ENCODE measurements around the gene MMAA.
A peak's percentile ranks its signal among the peaks of the same experiment; 100 is the strongest.
"Not testable (repeated sequence)": the region's sequence is repeated elsewhere in the genome, so short reads cannot be mapped to it uniquely, and the experiment has no call there.

The MMAA gene

GRCh38 chr4:145635630-145636029 is 16.4 kb downstream of the MMAA start:
- DNase-seq: no peak

GRCh38 chr4:145639186-145639698 is 20.1 kb downstream of the MMAA start:
- DNase-seq: no peak

GRCh38 chr4:145640236-145640635 is 21.1 kb downstream of the MMAA start:
- DNase-seq: not testable (repeated sequence)

- no peak for DNase-seq
Observed at GRCh38 chr4:145643295-145643694, 24.1 kb downstream of the MMAA start.

GRCh38 chr4:145644699-145645098 is 25.5 kb downstream of the MMAA start:
- no peak for DNase-seq

GRCh38 chr4:145656156-145656555 is 37.0 kb downstream of the MMAA start:
- no peak for DNase-seq

- DNase-seq: no peak
Observed at GRCh38 chr4:145660064-145660463, 40.9 kb downstream of the MMAA start.

GRCh38 chr4:145663194-145663593 is 44.0 kb downstream of the MMAA start:
- no peak for DNase-seq

- no peak for DNase-seq
Observed at GRCh38 chr4:145665773-145666172, 46.6 kb downstream of the MMAA start.

GRCh38 chr4:145670422-145670821 is 51.2 kb downstream of the MMAA start:
- DNase-seq: no peak

- peak; percentile 13 for DNase-seq
Observed at GRCh38 chr4:145679520-145679919, 60.3 kb downstream of the MMAA start.

GRCh38 chr4:145679991-145680455 is 60.8 kb downstream of the MMAA start, which contains the start of gene C4orf51:
Gene C4orf51, plus strand, starts transcription at chr4:145680146. Its CDS starts 58 bp downstream, at chr4:145680204.
- no peak for DNase-seq

GRCh38 chr4:145680902-145681301 is 61.7 kb downstream of the MMAA start:
- DNase-seq: no peak

- DNase-seq: no peak
Observed at GRCh38 chr4:145681518-145681917, 62.3 kb downstream of the MMAA start.

- DNase-seq: no peak
Observed at GRCh38 chr4:145681956-145682355, 62.8 kb downstream of the MMAA start.

- no peak for DNase-seq
Observed at GRCh38 chr4:145686991-145687390, 67.8 kb downstream of the MMAA start.

GRCh38 chr4:145690610-145691009 is 71.4 kb downstream of the MMAA start:
- DNase-seq: no peak

- not testable (repeated sequence) for DNase-seq
Observed at GRCh38 chr4:145691416-145691815, 72.2 kb downstream of the MMAA start.

- peak; percentile 35 for DNase-seq
Observed at GRCh38 chr4:145694929-145695328, 75.7 kb downstream of the MMAA start.

- no peak for DNase-seq
Observed at GRCh38 chr4:145697332-145697731, 78.1 kb downstream of the MMAA start.

- DNase-seq: no peak
Observed at GRCh38 chr4:145698507-145698906, 79.3 kb downstream of the MMAA start.

GRCh38 chr4:145703850-145704497 is 84.8 kb downstream of the MMAA start:
- DNase-seq: no peak

GRCh38 chr4:145709336-145709735 is 90.2 kb downstream of the MMAA start:
- peak; percentile 69 for DNase-seq
